Measurements from ENCODE around the gene SPECC1. TPM values are rescaled to one million over a fixed set of nuclear protein-coding genes. Genes with fewer than 3 reads are reported as not detected.
"Not testable (repeated sequence)": the region's sequence is repeated elsewhere in the genome, so short reads cannot be mapped to it uniquely, and the experiment has no call there.

SPECC1 gene
- total and polyA plus RNA-seq, 2 of the 13 experiments (the other 11 are each of a cell fraction or from before 2014, with no cell fraction given), result 2.3 to 6.9 TPM

DNA sequence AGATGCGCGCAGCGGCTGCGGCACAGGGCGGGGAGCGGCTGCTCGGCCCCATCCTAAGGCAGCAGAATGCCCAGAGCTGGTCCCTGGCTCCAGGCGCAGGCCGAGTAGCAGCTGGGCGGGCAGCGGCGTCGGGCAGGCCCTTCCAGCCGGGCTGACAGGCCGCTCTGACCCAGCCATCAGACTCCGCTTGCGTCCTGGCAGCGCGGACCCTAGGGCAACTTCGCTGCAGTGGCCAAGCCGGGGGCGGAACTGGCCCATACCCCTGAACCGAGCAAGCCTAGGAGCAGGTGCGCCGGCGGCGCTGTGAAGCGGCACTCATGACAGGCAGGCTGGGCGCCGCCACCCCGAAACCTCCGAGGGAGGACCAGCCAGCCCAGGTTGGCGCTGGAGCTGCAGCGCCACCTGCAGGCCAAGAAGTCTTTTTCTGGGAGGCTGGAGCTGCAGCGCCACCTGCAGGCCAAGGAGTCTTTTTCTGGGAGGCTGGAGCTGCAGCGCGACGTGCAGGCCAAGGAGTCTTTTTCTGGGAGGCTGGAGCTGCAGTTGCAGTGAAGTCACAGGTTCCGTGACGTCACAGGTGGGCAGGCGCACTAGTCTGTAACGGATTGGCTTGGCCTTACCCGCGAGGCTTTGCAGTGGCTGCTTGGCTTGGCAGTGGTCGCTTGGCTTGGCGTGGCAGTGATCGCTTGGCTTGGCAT, 311.5 kb downstream of the SPECC1 start (continued):
- TF ChIP-seq, protein P1, sequence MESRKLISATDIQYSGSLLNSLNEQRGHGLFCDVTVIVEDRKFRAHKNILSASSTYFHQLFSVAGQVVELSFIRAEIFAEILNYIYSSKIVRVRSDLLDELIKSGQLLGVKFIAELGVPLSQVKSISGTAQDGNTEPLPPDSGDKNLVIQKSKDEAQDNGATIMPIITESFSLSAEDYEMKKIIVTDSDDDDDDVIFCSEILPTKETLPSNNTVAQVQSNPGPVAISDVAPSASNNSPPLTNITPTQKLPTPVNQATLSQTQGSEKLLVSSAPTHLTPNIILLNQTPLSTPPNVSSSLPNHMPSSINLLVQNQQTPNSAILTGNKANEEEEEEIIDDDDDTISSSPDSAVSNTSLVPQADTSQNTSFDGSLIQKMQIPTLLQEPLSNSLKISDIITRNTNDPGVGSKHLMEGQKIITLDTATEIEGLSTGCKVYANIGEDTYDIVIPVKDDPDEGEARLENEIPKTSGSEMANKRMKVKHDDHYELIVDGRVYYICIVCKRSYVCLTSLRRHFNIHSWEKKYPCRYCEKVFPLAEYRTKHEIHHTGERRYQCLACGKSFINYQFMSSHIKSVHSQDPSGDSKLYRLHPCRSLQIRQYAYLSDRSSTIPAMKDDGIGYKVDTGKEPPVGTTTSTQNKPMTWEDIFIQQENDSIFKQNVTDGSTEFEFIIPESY (CRISPR knock-in tag; IDR thresholded peaks at IDR 0.05), result 0 out of 2 replicates have a peak, but pooled peaks have one; percentile 34
- peak; percentile 56; the same call in 1 of the 2 replicates for TF ChIP-seq KDM2A (CRISPR knock-in tag; IDR thresholded peaks at IDR 0.05; ENCODE audit: borderline replicate concordance, low read depth)
- 0 out of 2 replicates have a peak, but pooled peaks have one; percentile 22 for TF ChIP-seq KAT8 (CRISPR knock-in tag; IDR thresholded peaks at IDR 0.05)
- peak; percentile 96 for TF ChIP-seq CREB1 (IDR thresholded peaks at IDR 0.05)
- not testable (repeated sequence) for TF ChIP-seq CREB1 (CRISPR knock-in tag; IDR thresholded peaks at IDR 0.05)
- TF ChIP-seq THAP11 (CRISPR knock-in tag; IDR thresholded peaks at IDR 0.05), result 0 out of 2 replicates have a peak, but pooled peaks have one; percentile 16
- TF ChIP-seq, protein P2, sequence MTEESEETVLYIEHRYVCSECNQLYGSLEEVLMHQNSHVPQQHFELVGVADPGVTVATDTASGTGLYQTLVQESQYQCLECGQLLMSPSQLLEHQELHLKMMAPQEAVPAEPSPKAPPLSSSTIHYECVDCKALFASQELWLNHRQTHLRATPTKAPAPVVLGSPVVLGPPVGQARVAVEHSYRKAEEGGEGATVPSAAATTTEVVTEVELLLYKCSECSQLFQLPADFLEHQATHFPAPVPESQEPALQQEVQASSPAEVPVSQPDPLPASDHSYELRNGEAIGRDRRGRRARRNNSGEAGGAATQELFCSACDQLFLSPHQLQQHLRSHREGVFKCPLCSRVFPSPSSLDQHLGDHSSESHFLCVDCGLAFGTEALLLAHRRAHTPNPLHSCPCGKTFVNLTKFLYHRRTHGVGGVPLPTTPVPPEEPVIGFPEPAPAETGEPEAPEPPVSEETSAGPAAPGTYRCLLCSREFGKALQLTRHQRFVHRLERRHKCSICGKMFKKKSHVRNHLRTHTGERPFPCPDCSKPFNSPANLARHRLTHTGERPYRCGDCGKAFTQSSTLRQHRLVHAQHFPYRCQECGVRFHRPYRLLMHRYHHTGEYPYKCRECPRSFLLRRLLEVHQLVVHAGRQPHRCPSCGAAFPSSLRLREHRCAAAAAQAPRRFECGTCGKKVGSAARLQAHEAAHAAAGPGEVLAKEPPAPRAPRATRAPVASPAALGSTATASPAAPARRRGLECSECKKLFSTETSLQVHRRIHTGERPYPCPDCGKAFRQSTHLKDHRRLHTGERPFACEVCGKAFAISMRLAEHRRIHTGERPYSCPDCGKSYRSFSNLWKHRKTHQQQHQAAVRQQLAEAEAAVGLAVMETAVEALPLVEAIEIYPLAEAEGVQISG (CRISPR knock-in tag; IDR thresholded peaks at IDR 0.05), result peak; percentile 52

DNA sequence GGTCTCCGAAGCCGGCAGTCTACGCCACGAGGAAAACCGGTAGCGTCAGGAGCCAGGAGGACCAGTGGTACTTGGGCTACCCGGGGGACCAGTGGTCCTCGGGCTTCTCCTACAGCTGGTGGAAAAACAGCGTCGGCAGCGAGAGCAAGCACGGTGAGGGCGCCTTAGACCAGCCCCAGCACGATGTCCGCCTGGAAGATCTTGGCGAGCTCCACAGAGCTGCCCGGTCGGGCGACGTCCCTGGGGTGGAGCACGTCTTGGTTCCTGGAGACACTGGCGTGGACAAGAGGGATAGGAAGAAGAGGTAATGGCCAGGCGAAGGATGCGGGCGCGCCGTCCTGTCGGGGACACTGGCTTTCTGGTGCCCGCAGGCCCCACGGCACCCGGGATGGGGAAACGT, 312.2 kb downstream of the SPECC1 start:
- H4K20me1 ChIP-seq (ENCODE audit: insufficient read depth, low read length); H2AFZ ChIP-seq (ENCODE audit: low read length); H3K79me2 ChIP-seq (ENCODE audit: insufficient read depth, low read length); BruUV-seq (replicated peaks); H3K4me2 ChIP-seq (ENCODE audit: low read depth, low read length); H3K9ac ChIP-seq (ENCODE audit: insufficient read depth, low read depth, low read length); DNase-seq (ENCODE audit: low spot score); H3K27ac ChIP-seq (ENCODE audit: extremely low read length, insufficient read depth, low read length); FAIRE-seq; H3K27me3 ChIP-seq (ENCODE audit: control insufficient read depth in 1 of 2, insufficient read depth in 2 of 2, low read length in 2 of 2); POLR2A ChIA-PET; H3K4me3 ChIP-seq (replicated peaks in 1 of 3; ENCODE audit: insufficient read depth in 1 of 3, low read depth in 2 of 3, low read length in 3 of 3); ATAC-seq; H3K4me1 ChIP-seq (ENCODE audit: insufficient read depth, low read length); H3K9me3 ChIP-seq (ENCODE audit: low read length); H3K36me3 ChIP-seq (replicated peaks in 1 of 2; ENCODE audit: control insufficient read depth in 1 of 2, insufficient read depth in 2 of 2, low read length in 2 of 2): not testable (repeated sequence)
- CTCF ChIA-PET (ENCODE audit: low intra/inter-chr PET ratio, low total read pairs), result interaction anchor here (1.0 to 2.2 kb wide), 3 partner anchors 95 to 328 kb away, joined by 3 to 28 read pairs (median 18); no protein-coding TSS in a partner anchor
- intact Hi-C loops (cut with micrococcal nuclease; ENCODE audit: unreplicated experiment) (loop anchor here (2.0 kb wide), 1 partner anchor 95 kb away; no protein-coding TSS in a partner anchor), in situ Hi-C loops (cut with HindIII; ENCODE audit: extremely low pct_ligation_motif_present, low pct_unique_long_range_greater_than_20kb) (loop anchor here (25.0 kb wide), 1 partner anchor 334 kb away; the partner anchor contains the start of gene AKAP10)
- WGBS (ENCODE audit: low lambda C conversion rate), result 92% methylated on average over 11 of the region's 32 CpGs

DNA sequence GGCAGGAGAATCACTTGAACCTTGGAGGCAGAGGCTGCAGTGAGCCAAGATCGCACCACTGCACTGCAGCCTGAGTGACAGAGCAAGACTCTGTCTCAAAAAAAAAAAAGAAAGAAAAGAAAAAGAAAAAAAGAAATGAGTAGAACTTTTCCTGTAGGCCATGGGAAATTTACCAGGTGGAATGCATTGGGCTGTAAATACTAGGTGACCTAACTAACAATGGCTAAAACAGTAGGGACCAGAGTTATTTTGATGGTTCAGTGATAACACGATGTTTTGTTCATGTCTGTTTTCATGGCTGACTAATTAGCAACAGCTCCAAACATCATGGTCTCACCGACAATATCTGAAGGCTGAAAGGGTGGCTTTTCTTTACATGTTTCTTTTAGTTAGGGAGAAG, 318.6 kb downstream of the SPECC1 start:
- H3K79me2 ChIP-seq (ENCODE audit: insufficient read depth, low read length); H3K4me2 ChIP-seq (ENCODE audit: low read depth, low read length); H3K4me1 ChIP-seq (ENCODE audit: insufficient read depth, low read length); ATAC-seq; FAIRE-seq; BruUV-seq (replicated peaks); POLR2A ChIA-PET; in situ Hi-C loops (cut with HindIII; ENCODE audit: extremely low pct_ligation_motif_present, low pct_unique_long_range_greater_than_20kb); H3K9me3 ChIP-seq (ENCODE audit: low read length); H4K20me1 ChIP-seq (ENCODE audit: insufficient read depth, low read length); H3K36me3 ChIP-seq (replicated peaks in 1 of 2; ENCODE audit: control insufficient read depth in 1 of 2, insufficient read depth in 2 of 2, low read length in 2 of 2); H2AFZ ChIP-seq (ENCODE audit: low read length); CTCF ChIA-PET (ENCODE audit: low intra/inter-chr PET ratio, low total read pairs); intact Hi-C loops (cut with micrococcal nuclease; ENCODE audit: unreplicated experiment); H3K4me3 ChIP-seq (replicated peaks in 1 of 3; ENCODE audit: insufficient read depth in 1 of 3, low read depth in 2 of 3, low read length in 3 of 3); DNase-seq (ENCODE audit: low spot score); H3K9ac ChIP-seq (ENCODE audit: insufficient read depth, low read depth, low read length); H3K27me3 ChIP-seq (ENCODE audit: control insufficient read depth in 1 of 2, insufficient read depth in 2 of 2, low read length in 2 of 2); H3K27ac ChIP-seq (ENCODE audit: extremely low read length, insufficient read depth, low read length): not testable (repeated sequence)
- WGBS (ENCODE audit: low lambda C conversion rate), result 29% methylated on average over 3 of the region's 3 CpGs
